SU-DHL-6 (cell line): ENCODE data around the gene UNC5C.

ENCODE experiments used
- CTCF ChIP-seq: fragments of 200-600 bp; sonication (generic); IDR thresholded peaks from one replicate; pipeline ENCODE4 v1.5.1; 2017; ENCODE audit warnings: antibody characterized with exemption, mild to moderate bottlenecking, low read length, moderate library complexity; ENCODE audit not compliant: insufficient read depth, poor library complexity, severe bottlenecking
- EZH2phosphoT487 ChIP-seq: fragments of 200-600 bp; sonication (generic), shearing (Covaris generic); conservative IDR thresholded peaks from 2 replicates; pipeline ENCODE4 v1.6.1; 2018; ENCODE audit warnings: mild to moderate bottlenecking, antibody characterized with exemption, low read length, moderate library complexity, mixed read lengths

GRCh38 chr4:95428291-95429070 is 120.3 kb downstream of the UNC5C start:
- no peak for TF ChIP-seq CTCF
- no peak for TF ChIP-seq EZH2phosphoT487
